Activated CD8-positive, alpha-beta T cell treated with anti-CD3 and anti-CD28 coated beads for 36 hours (primary cell): Measurements from ENCODE around the gene FYN. TPM values are rescaled to one million over a fixed set of nuclear protein-coding genes. Genes with fewer than 3 reads are reported as not detected.

Source experiments
- ATAC-seq: fragments of 200-7000 bp; cut with Tn5 transposase; one replicate; pipeline ENCODE4 v1.10.0; 2021; ENCODE audit warnings: mild to moderate bottlenecking, moderate library complexity
- CTCF ChIA-PET: fragments of 350-600 bp; sonication (Branson Sonifier 250); formaldehyde crosslinking; loops from one replicate; lab custom pipeline; 2021; ENCODE audit warnings: antibody characterized with exemption; lab: Charles Lee
- POLR2A ChIA-PET: fragments of 350-600 bp; sonication (Branson Sonifier 250); formaldehyde crosslinking; loops from one replicate; lab custom pipeline; 2021; ENCODE audit warnings: antibody characterized with exemption; lab: Charles Lee
- DNase-seq: peaks from one replicate; pipeline ENCODE4 v3.0.0-alpha.2; 2020
- H3K27ac Mint-ChIP-seq: one replicate; pipeline ENCODE4 v1.8.0; 2021; ENCODE audit warnings: mild to moderate bottlenecking, mixed read lengths
- H3K27me3 Mint-ChIP-seq: one replicate; pipeline ENCODE4 v1.8.0; 2021; ENCODE audit warnings: mixed read lengths
- H3K36me3 Mint-ChIP-seq: one replicate; pipeline ENCODE4 v1.8.0; 2021; ENCODE audit warnings: low read depth, mixed read lengths
- H3K4me1 Mint-ChIP-seq: one replicate; pipeline ENCODE4 v1.8.0; 2021; ENCODE audit warnings: low read depth, mixed read lengths
- H3K4me3 Mint-ChIP-seq: one replicate; pipeline ENCODE4 v1.8.0; 2021; ENCODE audit warnings: mild to moderate bottlenecking, moderate library complexity, mixed read lengths
- H3K9me3 Mint-ChIP-seq: one replicate; pipeline ENCODE4 v1.8.0; 2021; ENCODE audit warnings: mixed read lengths
- CTCF ChIP-seq: fragments of 200-600 bp; IDR thresholded peaks from one replicate; pipeline ENCODE4 v1.8.0; 2022; ENCODE audit warnings: antibody characterized with exemption, mild to moderate bottlenecking
- intact Hi-C: fragments of 100-400 bp; cut with micrococcal nuclease; formaldehyde crosslinking; loops from one replicate; pipeline ENCODE4 v1.10.0; 2022
- total RNA-seq, 2 experiments: library from RNA; stranded (reverse); gene quantifications; one replicate each; pipeline ENCODE4 v1.2.3, GENCODE V29; 2021

The FYN gene
- total RNA-seq, 2 experiments from 2014 or later: 384 to 386 TPM

DNA sequence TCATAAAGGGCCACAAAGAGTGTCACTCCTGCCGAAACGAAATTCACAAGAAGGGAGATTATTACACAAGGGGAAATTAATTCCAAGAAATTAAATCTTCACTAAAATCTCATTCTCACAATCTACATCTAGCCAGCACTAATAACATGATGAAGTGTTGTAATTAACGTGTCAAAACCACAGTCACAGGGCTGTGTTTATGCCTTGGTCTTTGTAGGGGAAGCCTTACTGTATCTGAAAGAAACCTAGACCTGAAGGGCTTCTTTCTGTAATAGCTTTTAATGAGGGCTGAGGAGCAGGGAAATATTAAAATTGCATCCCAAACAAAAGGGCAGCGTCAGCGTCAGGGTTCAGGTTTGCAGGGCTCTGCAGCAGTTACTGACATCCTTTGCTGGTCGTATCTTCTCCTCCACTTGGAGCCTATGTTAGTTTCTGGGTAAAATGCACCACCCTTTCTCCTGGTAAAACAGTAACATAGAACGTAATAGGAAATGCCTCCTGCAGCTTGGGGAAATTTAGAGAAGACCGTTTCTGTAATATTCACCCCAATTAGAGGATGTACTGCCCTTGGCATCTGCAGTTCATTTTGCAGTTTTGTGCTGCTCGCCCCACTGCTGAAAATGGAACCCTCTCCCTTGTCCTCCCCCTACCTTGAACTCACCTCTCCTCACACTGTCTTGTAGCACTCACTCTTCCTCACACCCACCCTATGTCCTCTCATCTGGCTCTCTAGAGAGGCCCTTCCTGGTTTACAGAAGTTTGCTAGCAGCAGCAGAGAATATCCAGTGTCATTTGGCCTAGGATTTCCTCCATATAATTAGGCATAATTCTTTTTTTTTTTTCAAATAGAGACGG, 158.6 kb downstream of the FYN start:
- intact Hi-C loops: loop anchor here (5.0 kb wide), 2 partner anchors 48 to 158 kb away; partner anchors contain the start of gene FYN
- Mint-ChIP-seq H3K4me3 (peak overlapping the region; percentile 4), H3K27ac (peak overlapping the region; percentile 92), H3K27me3 (no peaks in the 10 kb centered on the region), H3K4me1 (peaks cover 92% of the 10 kb centered on the region), H3K36me3 (peaks cover 89% of the 10 kb centered on the region), H3K9me3 (no peaks in the 10 kb centered on the region)
- TF ChIP-seq CTCF: no peak
- ATAC-seq (peak; percentile 29), DNase-seq (no peak)
- ChIA-PET POLR2A (interaction anchor here (0.6 kb wide), 1 partner anchor 109 kb away, joined by 3 read pairs; no protein-coding TSS in a partner anchor), CTCF (interaction anchor here (0.7 to 2.5 kb wide), 3 partner anchors 36 to 329 kb away, joined by 3 to 5 read pairs (median 3); no protein-coding TSS in a partner anchor)

GRCh38 chr6:111713811-111714210, 159.4 kb downstream of the FYN start:
- POLR2A ChIA-PET: no interaction called here

GRCh38 chr6:111713236-111713635, 160.0 kb downstream of the FYN start:
- ATAC-seq: no peak
- no peak overlapping the region for H3K4me3 Mint-ChIP-seq
- POLR2A ChIA-PET: no interaction called here
- H3K4me1 Mint-ChIP-seq: peaks cover 82% of the 10 kb centered on the region
- CTCF ChIA-PET: interaction anchor here (1.1 to 1.9 kb wide), 2 partner anchors 287 to 315 kb away, joined by 3 to 6 read pairs; no protein-coding TSS in a partner anchor
- H3K9me3 Mint-ChIP-seq: no peaks in the 10 kb centered on the region
- no peak for DNase-seq
- no peak for TF ChIP-seq CTCF
- peak overlapping the region; percentile 92 for H3K27ac Mint-ChIP-seq
- H3K27me3 Mint-ChIP-seq: no peaks in the 10 kb centered on the region
- intact Hi-C loops: loop anchor here (5.0 kb wide), 2 partner anchors 49 to 159 kb away; partner anchors contain the start of gene FYN
- H3K36me3 Mint-ChIP-seq: peaks cover 89% of the 10 kb centered on the region

More at GRCh38 chr6:111713811-111714210, 159.4 kb downstream of the FYN start:
- ATAC-seq: no peak
- Mint-ChIP-seq H3K36me3 (peaks cover 89% of the 10 kb centered on the region), H3K4me1 (peaks cover 87% of the 10 kb centered on the region), H3K27ac (peak overlapping the region; percentile 92), H3K27me3 (no peaks in the 10 kb centered on the region), H3K4me3 (no peak overlapping the region), H3K9me3 (no peaks in the 10 kb centered on the region)
- TF ChIP-seq CTCF: no peak
- DNase-seq: no peak
- intact Hi-C loops: loop anchor here (5.0 kb wide), 2 partner anchors 48 to 158 kb away; partner anchors contain the start of gene FYN
- CTCF ChIA-PET: interaction anchor here (0.7 to 1.9 kb wide), 4 partner anchors 8 to 330 kb away, joined by 3 to 6 read pairs (median 3); no protein-coding TSS in a partner anchor

- DNase-seq: no peak
- no peak for TF ChIP-seq CTCF
- H3K27me3 Mint-ChIP-seq: no peaks in the 10 kb centered on the region
- H3K4me3 Mint-ChIP-seq: no peak overlapping the region
- no peak for ATAC-seq
- intact Hi-C loops: loop anchor here (2.0 to 5.0 kb wide), 3 partner anchors 50 to 285 kb away; partner anchors contain the start of gene FYN
- CTCF ChIA-PET: interaction anchor here (0.6 to 1.9 kb wide), 5 partner anchors 17 to 1042 kb away, joined by 3 to 6 read pairs (median 3); no protein-coding TSS in a partner anchor
- POLR2A ChIA-PET: interaction anchor here (1.2 to 1.3 kb wide), 2 partner anchors 23 to 281 kb away, joined by 3 to 5 read pairs; no protein-coding TSS in a partner anchor
- H3K36me3 Mint-ChIP-seq: peaks cover 89% of the 10 kb centered on the region
- H3K9me3 Mint-ChIP-seq: no peaks in the 10 kb centered on the region
- peaks cover 78% of the 10 kb centered on the region for H3K4me1 Mint-ChIP-seq
- peak overlapping the region; percentile 92 for H3K27ac Mint-ChIP-seq
Measured at GRCh38 chr6:111711984-111712752, 161.1 kb downstream of the FYN start.
